Activated CD4-positive, alpha-beta T cell treated with anti-CD3 and anti-CD28 coated beads, Interleukin-2, Interleukin-6, amounts not matched to agents 100 ng/mL and 50 ng/mL, durations not matched to agents 16 hours and 8 hours (primary cell): ENCODE results near the gene SLC1A4.
A peak's percentile ranks its signal among the peaks of the same experiment; 100 is the strongest.
"Not testable (repeated sequence)": the region's sequence is repeated elsewhere in the genome, so short reads cannot be mapped to it uniquely, and the experiment has no call there.

Source experiments
- DNase-seq: peaks from one replicate; pipeline ENCODE4 v3.0.0-alpha.2; 2020

The SLC1A4 gene

GRCh38 chr2:65027616-65028244, 38.5 kb downstream of the SLC1A4 start:
- DNase-seq = no peak

GRCh38 chr2:65030476-65031332, 41.5 kb downstream of the SLC1A4 start:
- no peak for DNase-seq

- no peak for DNase-seq
Observed at GRCh38 chr2:65031341-65032018, 42.3 kb downstream of the SLC1A4 start.

- no peak for DNase-seq
Observed at GRCh38 chr2:65032019-65032975, 43.1 kb downstream of the SLC1A4 start.

- DNase-seq = no peak
Observed at GRCh38 chr2:65033178-65033577, 44.0 kb downstream of the SLC1A4 start.

GRCh38 chr2:65033667-65034066, 44.5 kb downstream of the SLC1A4 start:
- DNase-seq = not testable (repeated sequence)

- no peak for DNase-seq
Observed at GRCh38 chr2:65035351-65035943, 46.2 kb downstream of the SLC1A4 start.

- no peak for DNase-seq
Observed at GRCh38 chr2:65037178-65037577, 48.0 kb downstream of the SLC1A4 start.

- DNase-seq = no peak
Observed at GRCh38 chr2:65039640-65040039, 50.4 kb downstream of the SLC1A4 start.

GRCh38 chr2:65040400-65041261, 51.4 kb downstream of the SLC1A4 start:
- peak; percentile 85 for DNase-seq

- no peak for DNase-seq
Observed at GRCh38 chr2:65043001-65043400, 53.8 kb downstream of the SLC1A4 start.

- DNase-seq = no peak
Observed at GRCh38 chr2:65044097-65044735, 55.0 kb downstream of the SLC1A4 start.

GRCh38 chr2:65045651-65046050, 56.5 kb downstream of the SLC1A4 start:
- DNase-seq = no peak

GRCh38 chr2:65046633-65047407, 57.6 kb downstream of the SLC1A4 start:
- DNase-seq = no peak

GRCh38 chr2:65049010-65049639, 59.9 kb downstream of the SLC1A4 start:
- no peak for DNase-seq

GRCh38 chr2:65050931-65051330, 61.7 kb downstream of the SLC1A4 start:
- no peak for DNase-seq

- DNase-seq = peak; percentile 74
Observed at GRCh38 chr2:65053199-65053598, 64.0 kb downstream of the SLC1A4 start.

- no peak for DNase-seq
Observed at GRCh38 chr2:65054749-65055421, 65.7 kb downstream of the SLC1A4 start.
